GM19467 (cell line): ENCODE data around the gene EHBP1.

Experiments
- ATAC-seq: cut with Tn5 transposase; IDR thresholded peaks from one replicate; pipeline ENCODE4 v1.9.1; 2021; ENCODE audit warnings: mild to moderate bottlenecking, moderate library complexity; ENCODE audit not compliant: unreplicated experiment

EHBP1 gene

DNA sequence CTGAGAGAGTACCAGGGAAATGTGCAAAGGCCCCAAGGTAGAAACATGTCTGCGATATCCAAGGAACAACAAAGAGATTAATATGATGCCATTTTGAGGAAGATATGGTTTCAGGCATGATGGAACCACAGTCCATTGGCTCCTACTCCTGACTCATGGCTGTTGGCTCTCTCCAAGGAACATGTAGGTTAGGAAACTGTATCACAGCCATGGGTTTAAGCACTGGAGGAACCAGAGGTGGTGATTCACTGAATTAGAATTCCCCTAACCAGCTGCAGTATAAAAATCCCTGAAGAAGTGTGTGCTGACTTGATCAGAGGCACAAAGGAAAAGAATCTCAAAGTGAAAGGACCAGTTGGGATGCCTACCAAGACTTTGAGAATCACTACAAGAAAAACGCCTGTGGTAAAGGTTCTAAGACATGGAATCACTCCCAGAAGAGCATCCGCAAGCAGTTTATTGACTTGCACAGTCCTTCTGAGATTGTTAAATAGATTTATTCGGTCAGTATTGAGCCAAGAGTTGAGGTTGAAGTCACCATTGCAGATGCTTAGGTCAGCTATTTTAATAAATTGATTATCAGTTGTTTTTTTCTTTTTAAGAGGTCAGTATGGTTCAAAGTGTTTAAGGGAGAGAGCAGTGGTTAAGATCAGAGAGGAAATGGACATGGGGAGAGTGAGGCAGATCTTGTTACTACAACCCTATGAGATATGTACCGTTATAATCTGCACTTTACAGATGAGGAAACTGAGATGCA is 234.4 kb downstream of the EHBP1 start:
- no peak for ATAC-seq

DNA sequence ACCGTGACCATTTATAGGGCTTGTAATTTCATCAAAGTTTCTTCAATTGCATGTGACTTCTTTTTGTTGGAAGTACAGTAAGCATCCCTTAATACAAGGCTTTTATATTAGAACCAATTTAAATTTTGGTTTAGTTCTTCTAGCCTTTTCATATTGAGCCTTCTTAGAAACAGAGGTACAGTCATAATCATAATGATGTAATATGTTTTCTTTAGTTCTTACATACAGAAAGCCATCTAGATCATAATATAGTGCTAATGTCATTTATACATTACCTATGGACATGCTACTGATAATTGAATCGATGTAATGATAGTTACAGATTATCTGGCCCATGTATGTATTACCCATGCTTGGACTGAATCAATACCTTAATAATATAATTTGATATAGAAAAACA is 235.2 kb downstream of the EHBP1 start:
- ATAC-seq: no peak

DNA sequence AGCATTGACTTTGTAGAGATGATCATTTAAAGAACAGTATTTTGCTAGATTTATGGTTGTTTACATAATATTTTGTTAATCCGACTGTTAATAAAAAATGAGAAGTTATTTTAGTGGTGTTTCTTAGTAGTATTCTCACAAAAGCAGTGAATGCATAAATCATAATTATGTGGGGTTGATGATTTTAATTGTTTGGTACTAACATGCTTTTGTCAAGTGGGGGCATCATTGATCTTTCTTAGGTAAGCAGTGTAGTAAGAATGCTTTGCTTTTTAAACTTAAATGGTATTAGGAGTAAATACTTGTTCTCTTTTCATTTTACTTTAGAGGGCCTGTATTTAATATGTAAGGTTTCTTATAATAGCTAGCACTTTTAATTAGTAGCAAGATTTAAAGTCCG is 235.9 kb downstream of the EHBP1 start:
- no peak for ATAC-seq

DNA sequence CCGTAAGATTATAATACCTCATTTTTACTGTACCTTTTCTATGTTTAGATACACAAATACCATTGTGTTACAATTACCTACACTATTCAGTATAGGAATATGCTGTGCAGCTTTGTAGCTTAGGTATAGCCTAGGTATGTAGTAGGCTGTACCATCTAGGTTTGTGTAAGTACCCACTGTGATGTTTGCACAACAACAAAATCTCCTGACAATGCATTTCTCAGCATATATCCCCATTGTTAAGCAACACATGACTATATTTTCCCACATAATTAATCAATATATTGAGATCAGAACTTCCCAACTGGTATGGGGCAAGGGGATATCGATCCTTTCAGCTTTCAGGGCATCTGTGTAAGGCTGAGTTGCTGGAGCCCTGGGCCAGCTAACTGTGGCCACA is 238.8 kb downstream of the EHBP1 start:
- ATAC-seq: no peak

DNA sequence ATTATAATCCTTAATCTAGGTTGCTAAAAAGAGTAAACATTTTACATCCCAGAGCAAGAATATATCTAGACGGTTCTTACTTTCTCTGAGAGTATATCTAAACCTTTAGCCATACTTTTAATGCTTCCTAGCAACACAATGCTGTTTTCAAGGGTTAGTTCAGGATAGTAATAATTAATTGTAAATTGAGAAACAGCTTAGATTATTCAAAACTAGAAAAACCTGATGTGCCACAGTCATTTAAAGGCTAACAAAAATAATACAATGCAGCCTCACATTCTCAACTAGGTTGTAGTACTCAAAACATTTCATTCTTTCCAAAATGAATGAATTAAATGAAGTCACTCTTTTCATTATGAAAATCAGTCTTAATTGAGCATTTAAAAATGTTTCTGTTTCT is 241.9 kb downstream of the EHBP1 start:
- ATAC-seq: no peak

DNA sequence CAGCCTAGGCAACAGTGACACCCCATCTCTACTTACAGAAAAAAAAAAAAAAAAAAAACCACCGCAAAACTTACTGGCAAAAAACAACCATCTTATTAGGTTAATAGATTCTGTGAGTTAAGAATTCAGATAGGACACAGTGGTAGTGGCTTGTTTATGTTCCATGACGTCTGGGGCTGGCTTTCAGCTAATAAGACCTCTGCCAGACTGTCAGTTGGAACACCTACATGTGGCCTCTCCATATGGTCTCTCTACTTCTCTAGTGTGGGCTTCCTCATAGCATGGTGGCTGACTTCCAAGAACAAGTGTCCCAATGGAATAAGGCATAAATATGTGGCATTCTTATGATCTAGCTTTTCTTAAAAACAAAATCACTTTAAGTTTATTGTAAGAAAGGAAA is 251.1 kb downstream of the EHBP1 start:
- ATAC-seq: no peak

DNA sequence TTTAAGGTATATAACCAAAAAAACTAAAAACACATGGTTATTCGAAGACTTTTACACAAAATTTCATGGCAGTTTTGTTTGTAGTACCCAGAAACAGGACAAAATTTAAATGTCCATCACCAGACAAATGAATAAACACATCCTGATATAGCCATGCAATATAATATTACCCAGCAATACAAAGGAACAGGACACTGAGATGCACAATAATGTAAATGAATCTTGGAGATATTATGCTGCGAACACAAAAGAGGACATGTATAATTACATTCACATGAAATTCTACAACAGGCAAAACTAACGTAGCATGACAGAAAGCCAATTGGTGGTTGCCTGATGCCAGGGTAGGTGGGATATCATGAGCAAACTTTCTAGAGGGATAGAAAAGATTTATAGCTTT is 252.7 kb downstream of the EHBP1 start:
- no peak for ATAC-seq

DNA sequence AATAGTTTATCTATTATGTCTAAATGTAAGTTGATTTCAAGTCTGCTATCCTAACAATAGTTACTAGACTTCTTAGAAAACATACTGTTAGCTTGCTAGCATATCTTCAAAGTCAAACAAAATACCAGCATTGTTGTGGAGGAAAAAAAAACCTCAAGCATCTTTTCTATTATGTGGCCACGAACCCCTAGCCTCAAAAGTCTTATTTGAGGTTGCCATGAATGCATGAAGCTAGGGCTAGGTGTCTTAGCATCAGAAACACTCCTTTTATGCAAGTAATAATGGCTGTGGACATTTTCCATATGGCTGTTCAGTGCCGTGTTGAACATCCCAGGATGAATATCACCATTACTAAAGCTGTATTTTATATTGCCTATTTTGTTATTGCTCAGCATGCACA is 258.5 kb downstream of the EHBP1 start:
- ATAC-seq: no peak

DNA sequence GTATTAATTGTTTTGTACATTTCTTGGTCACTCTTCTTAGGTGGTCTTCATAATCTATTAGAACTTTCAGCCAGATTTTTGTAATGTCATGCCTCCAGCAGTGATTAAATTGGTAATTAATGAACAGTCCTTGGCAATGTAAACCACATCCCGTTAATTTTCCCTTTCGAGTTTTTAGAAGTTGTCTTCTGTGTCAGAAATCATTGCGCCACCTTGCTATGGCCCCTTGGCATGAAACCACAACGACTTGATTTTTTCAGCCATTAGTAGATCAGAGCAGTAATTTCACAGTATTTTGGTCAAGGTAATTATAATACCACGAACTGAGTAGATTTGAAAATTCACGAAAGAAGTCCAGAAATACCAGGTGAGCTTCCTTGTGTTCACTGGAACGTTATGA is 259.2 kb downstream of the EHBP1 start:
- ATAC-seq: no peak

DNA sequence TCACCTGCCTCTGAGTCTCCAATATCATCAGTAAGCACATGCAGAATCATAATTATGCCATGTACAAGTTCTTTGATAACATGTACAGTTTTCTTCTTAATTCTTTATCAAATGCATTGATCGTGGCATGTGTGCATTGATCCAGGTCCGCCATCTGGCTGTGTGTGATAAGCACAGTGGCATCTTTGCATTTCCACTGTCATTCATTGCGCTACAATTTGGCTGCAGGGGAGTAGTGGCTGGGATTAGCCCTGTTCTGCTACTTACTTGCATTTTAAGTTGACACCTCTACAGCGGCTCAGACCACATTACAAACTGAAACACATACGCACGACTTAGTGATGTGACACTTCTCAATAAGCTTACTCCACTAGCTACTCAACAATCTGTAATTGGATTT is 261.5 kb downstream of the EHBP1 start:
- ATAC-seq: no peak

DNA sequence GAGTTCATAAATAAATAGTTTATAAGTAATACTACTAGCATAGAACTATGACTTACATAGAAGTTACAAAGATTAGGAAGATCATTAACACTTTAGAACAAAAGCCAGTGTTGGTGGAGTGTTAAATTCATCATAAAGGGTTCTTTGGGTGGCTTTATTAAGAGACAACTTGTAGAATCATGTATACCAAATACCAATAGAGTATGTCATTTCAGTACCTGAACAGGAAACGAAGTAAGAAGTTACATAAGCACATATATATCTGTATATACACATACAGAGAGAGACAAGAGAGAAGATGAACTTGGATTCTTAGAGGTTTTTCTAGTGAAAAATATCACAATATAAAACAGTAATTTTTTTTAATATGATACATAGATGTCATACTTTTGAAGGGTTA is 262.7 kb downstream of the EHBP1 start:
- no peak for ATAC-seq

DNA sequence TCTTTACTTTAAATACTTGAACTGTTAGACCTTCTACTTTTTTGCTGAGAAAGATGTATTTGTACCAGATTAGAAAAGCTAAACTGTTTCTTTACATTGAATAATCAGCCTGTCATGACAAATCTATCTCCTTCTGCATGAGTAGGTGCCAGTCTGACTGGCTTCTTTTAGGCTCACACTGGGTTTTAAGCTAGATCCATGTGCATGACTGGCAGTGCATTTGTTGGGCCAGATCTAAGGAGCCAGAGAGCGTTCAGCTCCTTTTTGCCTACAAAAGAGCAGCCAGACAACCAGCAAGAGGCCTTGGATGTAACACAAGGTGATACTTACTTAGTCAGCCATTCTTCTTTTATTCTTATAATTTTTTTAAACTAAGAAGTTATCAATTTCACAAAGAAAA is 263.2 kb downstream of the EHBP1 start:
- no peak for ATAC-seq

DNA sequence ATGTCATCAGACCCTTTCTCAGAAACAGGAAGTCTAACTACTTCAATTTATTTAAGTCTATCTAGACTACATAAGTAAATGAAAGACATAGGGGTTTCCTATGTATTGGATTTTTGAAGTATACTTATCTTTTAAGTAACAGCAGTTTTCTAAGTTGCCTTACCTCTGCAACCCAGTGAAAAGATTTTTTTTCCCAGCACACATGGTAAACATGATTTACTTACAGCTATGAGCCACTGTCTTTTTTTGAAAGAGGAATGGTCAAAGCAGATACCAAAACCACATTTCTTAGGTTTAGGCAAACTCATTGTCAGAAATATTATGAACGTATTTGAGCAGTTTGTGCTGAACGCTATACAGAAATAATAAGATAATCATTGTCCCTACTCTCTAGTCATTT is 266.4 kb downstream of the EHBP1 start:
- ATAC-seq: no peak

DNA sequence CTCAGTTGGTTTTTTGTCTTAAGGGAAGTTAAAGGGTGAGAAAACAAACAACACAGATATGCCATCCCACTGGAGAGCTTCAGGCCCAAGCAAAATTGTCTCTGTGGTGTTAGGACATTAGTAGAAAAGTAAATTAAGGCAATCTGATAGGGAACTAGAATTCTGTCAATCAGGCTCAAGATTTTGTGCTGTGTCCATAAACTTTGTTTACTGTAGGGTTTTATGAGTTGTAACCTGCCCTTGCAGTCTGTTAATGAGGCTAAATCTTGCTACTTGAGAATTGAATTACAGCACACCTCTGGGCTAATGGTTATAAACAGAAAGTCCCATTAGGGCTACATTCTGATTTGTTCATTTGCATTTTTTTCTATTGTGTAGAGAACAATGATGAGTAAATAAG is 267.1 kb downstream of the EHBP1 start:
- no peak for ATAC-seq

DNA sequence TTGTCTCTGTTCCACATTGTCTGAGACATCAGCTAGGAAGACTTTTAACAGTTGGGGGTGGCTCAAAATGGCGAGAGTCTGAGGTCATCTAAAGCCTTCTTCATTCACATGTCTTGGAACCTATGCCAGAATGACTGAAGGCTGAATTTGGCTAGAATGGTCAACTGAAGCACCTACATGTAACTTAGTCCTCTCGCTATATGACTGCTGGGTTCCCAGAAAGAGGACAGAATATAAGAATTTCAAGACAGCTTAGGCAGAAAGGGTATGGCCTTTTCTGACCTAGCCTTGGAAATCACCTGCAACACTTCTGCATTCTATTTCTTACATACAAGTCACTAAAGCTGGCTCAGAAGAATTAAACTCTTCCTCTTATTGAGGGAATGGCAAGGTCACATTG is 269.5 kb downstream of the EHBP1 start:
- ATAC-seq: no peak

DNA sequence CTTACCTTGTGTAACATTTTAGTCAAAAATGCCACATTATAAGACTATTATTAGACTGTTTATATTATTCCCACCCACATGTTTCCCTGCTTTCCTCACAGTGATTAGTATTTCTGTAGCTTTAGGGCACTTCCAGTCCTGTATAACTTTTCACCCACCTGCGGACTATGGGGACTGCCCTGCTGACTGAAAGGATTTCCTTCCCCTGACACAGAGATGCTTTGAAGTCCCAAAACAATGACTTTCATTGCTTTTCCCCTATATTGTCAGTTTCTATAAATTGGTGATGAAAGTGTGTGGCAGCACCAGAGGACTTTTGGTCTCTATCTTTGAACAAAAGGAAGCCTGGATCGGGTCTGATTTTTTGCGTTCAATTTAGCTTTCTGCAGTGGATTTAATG is 286.1 kb downstream of the EHBP1 start:
- ATAC-seq: no peak

DNA sequence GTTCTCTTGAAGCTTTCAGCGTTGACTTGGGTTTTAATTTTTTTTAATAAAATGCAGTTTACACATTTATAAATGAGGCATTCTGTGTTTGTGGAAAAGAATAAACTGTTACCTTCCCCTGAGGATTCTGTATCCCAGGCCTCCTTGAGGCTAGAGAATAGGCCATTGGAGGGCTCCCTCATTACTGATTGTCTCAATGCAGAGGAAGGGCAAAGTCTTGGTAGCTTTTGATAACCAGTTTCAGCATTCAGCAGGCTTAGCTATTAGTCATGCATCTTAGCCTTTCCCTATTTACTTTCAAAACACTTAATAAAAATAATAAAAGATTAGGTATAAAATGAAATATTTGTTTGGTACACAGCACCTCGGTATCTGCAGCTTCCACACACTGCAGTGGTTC is 287.0 kb downstream of the EHBP1 start:
- ATAC-seq: no peak

DNA sequence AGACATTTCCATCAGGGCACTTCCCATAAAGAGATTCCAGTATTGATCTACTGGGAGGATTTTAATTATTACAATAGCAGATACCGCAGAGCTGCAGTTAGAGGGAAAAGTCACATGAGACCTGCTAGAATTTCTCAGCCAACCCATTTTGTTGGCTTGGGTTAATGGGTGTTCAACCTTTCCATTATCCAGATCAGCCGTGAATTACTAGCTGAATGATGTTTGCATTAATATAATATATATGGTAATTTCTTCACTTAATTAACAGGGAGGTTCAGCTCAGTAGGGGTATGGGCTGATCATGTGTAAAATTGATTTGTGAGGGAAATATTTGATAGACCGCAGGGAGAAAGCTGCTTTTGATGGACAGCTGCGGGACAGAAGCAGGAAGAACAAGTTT is 288.7 kb downstream of the EHBP1 start:
- ATAC-seq: no peak

DNA sequence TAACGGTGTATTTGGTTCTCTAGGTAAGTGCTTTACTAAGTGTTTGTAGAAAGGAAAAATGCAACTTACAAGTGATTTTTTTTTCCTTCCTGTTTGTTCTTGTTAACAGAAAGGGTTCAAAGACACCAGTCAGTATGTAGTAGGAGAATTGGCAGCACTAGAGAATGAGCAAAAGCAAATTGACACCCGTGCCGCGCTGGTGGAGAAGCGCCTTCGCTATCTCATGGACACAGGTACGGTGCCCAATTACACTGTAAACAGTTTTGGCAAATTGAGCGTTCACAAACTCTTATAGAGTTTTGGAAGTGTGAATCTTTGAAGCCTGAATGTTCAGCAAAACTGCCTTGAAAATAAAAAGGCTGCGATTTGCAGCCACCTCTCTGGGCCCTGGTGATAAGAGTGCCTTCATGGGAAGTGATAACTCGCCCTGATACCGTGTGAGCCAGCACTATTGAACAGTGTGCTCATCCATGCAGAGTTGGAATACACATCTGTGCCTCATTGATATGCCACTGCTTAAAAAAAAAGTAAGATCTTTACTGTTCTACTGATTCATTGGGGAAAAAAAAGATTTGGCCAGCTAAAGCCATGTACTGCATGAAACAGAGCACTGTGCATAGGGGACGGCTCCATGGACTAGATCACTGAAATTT is 291.1 kb downstream of the EHBP1 start:
- ATAC-seq: no peak

DNA sequence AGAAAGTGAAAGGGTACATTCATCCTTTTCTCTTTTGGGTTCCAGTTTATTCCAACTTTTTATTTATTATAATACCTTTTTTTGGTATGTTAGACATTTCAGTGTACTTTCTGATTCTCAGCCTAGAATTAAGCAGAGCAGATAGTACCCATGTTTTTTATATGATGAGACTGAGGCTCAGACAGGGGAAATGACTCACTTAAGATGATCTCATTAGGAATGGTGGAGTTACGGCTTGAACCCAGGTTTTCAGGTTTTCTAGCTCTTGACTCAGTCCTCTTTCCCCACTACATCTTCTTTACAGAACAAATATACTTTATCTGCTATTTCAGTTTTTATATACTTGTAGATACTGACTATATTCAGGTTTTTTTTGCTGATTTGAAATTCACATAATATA is 293.4 kb downstream of the EHBP1 start:
- no peak for ATAC-seq

DNA sequence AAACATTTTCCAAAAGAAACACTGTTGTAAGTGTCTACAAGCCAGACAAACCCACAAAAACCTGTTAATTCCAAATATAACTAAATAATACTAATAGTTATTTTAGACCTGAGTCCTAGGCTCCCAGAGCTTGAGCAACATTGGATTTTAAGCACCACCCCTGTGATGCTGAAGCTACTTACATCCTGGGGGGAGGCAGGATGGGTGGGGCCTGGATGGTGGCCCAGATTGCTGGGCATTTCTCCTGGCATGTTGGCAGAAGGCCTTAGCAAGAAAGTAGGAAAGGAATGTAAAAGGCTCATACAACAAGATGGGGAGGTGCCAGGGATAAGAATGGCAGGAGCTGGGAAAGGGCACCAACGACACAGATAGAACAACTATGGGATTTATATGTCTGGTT is 294.4 kb downstream of the EHBP1 start:
- ATAC-seq: no peak

DNA sequence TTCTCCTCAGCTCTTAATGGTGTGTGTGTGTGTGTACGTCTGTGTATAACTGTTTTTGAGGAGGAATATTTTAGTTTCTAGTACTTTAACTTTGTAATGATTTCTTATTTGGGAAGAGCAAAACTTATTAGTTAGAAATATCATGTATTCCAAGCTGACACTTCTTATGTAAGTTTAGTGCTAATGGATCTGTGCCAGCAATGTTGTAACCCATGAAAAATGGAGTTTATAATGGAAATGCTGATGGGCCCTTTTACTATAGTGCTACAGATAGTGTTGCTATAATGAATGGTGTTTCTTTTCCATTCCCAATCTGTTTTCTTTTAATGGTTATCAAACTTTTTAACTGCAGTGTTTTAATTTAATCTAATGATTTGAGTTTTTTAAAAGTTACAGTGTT is 295.3 kb downstream of the EHBP1 start:
- no peak for ATAC-seq

DNA sequence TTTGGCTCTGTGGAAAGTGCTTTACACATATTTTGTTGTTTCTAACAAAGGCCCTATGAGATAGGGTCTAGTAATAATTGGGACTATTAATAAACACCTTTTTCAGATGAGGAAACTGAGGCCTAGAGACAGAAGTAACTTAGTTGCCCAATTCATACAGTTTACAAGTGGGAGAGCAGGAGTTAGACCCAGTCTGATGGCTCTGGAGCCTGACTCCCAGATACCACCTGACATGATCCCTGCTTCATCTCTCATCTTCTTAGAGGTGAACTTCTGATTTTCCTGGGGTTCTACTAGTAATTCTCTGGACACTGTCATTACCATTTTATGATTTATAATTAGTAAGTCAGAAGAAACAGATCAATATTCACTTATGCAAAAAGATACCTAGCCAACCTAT is 296.1 kb downstream of the EHBP1 start:
- no peak for ATAC-seq
